Coronary artery (tissue), 2 donors: ENCODE results near the gene TEKT5.

ENCODE experiments used
- DNase-seq: peaks from one replicate; pipeline ENCODE4 v3.0.0-alpha.2; 2017; ENCODE audit warnings: low spot score
- H3K27ac ChIP-seq, 2 donors: fragments of 200-600 bp; sonication (generic); one replicate each; pipeline ENCODE4 v1.5.1; 2016 to 2019
- H3K4me3 ChIP-seq: fragments of 200-600 bp; sonication (generic); 2 replicates; pipeline ENCODE4 v1.5.1; 2016; ENCODE audit warnings: mild to moderate bottlenecking, moderate library complexity
- CTCF ChIP-seq: fragments of 200-600 bp; sonication (generic); IDR thresholded peaks from one replicate; pipeline ENCODE4 v1.5.1; 2019; ENCODE audit warnings: antibody characterized with exemption

Gene TEKT5

GRCh38 chr16:10666291-10666690 is 28.4 kb downstream of the TEKT5 start:
- Histone ChIP-seq H3K27ac (no peak overlapping the region), H3K4me3 (no peak overlapping the region)
- no peak for DNase-seq
- TF ChIP-seq CTCF: no peak

GRCh38 chr16:10665166-10665565 is 29.6 kb downstream of the TEKT5 start:
- TF ChIP-seq CTCF: no peak
- Histone ChIP-seq H3K4me3 (no peak overlapping the region), H3K27ac (no peak overlapping the region)
- DNase-seq: no peak

- TF ChIP-seq CTCF: no peak
- no peak overlapping the region for H3K27ac ChIP-seq
- no peak for DNase-seq
- H3K4me3 ChIP-seq: no peak overlapping the region
These were observed 30.0 kb downstream of the TEKT5 start for GRCh38 chr16:10664720-10665126.

- Histone ChIP-seq H3K4me3 (no peak overlapping the region), H3K27ac (no peak overlapping the region)
- no peak for TF ChIP-seq CTCF
- no peak for DNase-seq
These were observed 31.0 kb downstream of the TEKT5 start for GRCh38 chr16:10663744-10664143.

- Histone ChIP-seq H3K27ac (no peak overlapping the region), H3K4me3 (no peak overlapping the region)
- DNase-seq: no peak
- no peak for TF ChIP-seq CTCF
These were observed 31.6 kb downstream of the TEKT5 start for GRCh38 chr16:10663146-10663545.

GRCh38 chr16:10662212-10662611 is 32.5 kb downstream of the TEKT5 start:
- no peak for TF ChIP-seq CTCF
- Histone ChIP-seq H3K27ac (no peak overlapping the region), H3K4me3 (no peak overlapping the region)
- DNase-seq: no peak

- TF ChIP-seq CTCF: no peak
- Histone ChIP-seq H3K4me3 (no peak overlapping the region), H3K27ac (no peak overlapping the region)
- no peak for DNase-seq
These were observed 33.0 kb downstream of the TEKT5 start for GRCh38 chr16:10661737-10662136.
